H1 (cell line): Measurements from ENCODE around the gene SIRT7.

Experiments
- ASH2L ChIP-seq: fragments of 200-600, 300-600 bp; sonication (generic); IDR thresholded peaks from one replicate; pipeline ENCODE4 v1.7.1; 2017; ENCODE audit warnings: low read length
- CBX5 ChIP-seq: fragments of 300-800, 300-1000 bp; sonication (generic); IDR thresholded peaks from 2 replicates; pipeline ENCODE4 v1.7.1; 2016; ENCODE audit warnings: antibody characterized with exemption, low read length, low read depth
- CEBPB ChIP-seq: IDR thresholded peaks from 2 replicates; pipeline ENCODE4 v1.6.1; 2012; ENCODE audit warnings: low read depth, low read length
- CREB1 ChIP-seq: IDR thresholded peaks from 2 replicates; pipeline ENCODE4 v1.6.1; 2012; ENCODE audit warnings: inconsistent platforms
- EGR1 ChIP-seq: IDR thresholded peaks from 2 replicates; pipeline ENCODE4 v1.6.1; 2011; ENCODE audit warnings: low read depth, low read length, borderline replicate concordance
- EP300 ChIP-seq, 2 experiments: IDR thresholded peaks; 1 replicate in 1 of 2; 2 replicates in 1 of 2; pipeline ENCODE4 v1.6.1; 2011 to 2012; ENCODE audit warnings: low read depth in 2 of 2, low read length in 2 of 2, mild to moderate bottlenecking in 2 of 2, borderline replicate concordance in 1 of 2, inconsistent platforms in 1 of 2, moderate library complexity in 1 of 2
- KDM1A ChIP-seq: fragments of 200-600, 300-600 bp; sonication (generic); IDR thresholded peaks from 2 replicates; pipeline ENCODE4 v1.7.1; 2016; ENCODE audit warnings: mild to moderate bottlenecking, low read length, borderline replicate concordance
- MAFK ChIP-seq: IDR thresholded peaks from 2 replicates; pipeline ENCODE4 v1.6.1; 2012; ENCODE audit warnings: low read depth, mild to moderate bottlenecking, improper control_type of control experiment, low read length
- POLR2A ChIP-seq, 2 experiments: IDR thresholded peaks; 1 replicate in 1 of 2; 2 replicates in 1 of 2; pipeline ENCODE4 v1.6.1; 2011; ENCODE audit warnings: low read depth in 2 of 2, low read length in 2 of 2, mild to moderate bottlenecking in 2 of 2; ENCODE audit errors: control extremely low read depth in 1 of 2
- POLR2AphosphoS5 ChIP-seq: IDR thresholded peaks from 2 replicates; pipeline ENCODE4 v1.6.1; 2011; ENCODE audit warnings: low read depth, low read length
- SUZ12 ChIP-seq: fragments of 200-600 bp; sonication (generic); IDR thresholded peaks from 2 replicates; pipeline ENCODE4 v1.6.1; 2012; ENCODE audit warnings: mild to moderate bottlenecking, inconsistent platforms, low read length, moderate library complexity, mixed read lengths
- YY1 ChIP-seq: IDR thresholded peaks from 2 replicates; pipeline ENCODE4 v1.6.1; 2011; ENCODE audit warnings: low read depth, mild to moderate bottlenecking, low read length
- TF ChIP-seq, protein P1 (sequence below), 3 experiments: IDR thresholded peaks; 1 replicate in 2 of 3; 2 replicates in 1 of 3; pipeline versions ENCODE4 v1.5.1 to v1.6.1; 2011; ENCODE audit warnings: low read length in 3 of 3, mild to moderate bottlenecking in 3 of 3, inconsistent platforms in 2 of 3, low read depth in 1 of 3, moderate library complexity in 1 of 3; ENCODE audit not compliant: insufficient read depth in 1 of 3; ENCODE audit errors: control extremely low read depth in 1 of 3
- TF ChIP-seq, protein P2 (sequence below): IDR thresholded peaks from 2 replicates; pipeline ENCODE4 v1.6.1; 2012; ENCODE audit warnings: inconsistent platforms

DNA sequence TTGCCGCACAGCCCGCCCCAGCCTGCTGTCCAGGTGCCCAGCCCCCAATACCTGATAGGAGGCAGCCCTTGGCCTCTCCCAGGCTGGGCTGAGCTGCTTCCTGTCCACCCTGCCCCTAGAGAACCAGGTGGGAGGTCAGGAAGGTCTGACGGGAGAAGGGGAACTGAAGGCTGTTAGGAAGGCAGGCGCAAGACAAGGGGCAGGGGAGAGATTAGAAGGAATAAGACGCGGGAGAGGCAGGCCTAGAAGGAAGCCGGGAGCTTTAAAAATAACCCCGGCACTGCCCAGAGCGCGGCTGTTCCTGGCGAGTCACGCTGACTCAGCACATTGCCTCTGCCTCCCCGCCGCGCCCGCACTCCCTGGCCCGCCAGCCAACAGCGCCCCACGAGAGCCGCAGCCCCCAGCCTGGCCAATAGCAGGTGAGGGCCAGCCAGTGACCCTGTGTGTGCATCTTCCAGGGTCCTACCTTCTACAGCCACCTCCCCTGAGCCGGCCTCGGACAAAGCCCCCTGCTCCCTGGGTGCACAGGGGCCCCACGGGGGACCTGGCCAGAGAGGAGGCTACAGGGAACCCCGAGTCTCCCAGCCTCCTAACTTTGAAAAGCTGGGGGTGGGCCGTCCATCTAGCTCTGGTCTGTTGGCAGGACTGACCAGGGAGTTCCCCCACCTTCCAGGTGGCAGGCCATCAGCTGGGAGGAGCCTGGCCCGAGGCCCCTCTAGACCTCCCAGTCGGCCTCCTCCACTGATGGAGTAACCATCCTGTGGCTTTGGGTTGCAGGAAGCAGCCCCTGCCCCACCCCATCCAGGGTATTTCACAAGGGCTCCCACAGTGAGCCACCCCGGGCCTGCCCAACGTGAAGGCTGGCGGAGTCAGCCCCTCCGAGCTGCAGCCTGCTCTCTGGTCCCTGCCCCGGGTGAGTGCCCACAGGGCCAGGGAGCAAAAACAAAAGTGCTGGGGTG is 5.6 kb upstream of the SIRT7 start:
- peak in 1 of 2 experiments; percentile 53; a peak in 1 of 3 replicates for TF ChIP-seq POLR2A (IDR thresholded peaks at IDR 0.05; ENCODE audit: control extremely low read depth in 1 of 2, low read depth in 2 of 2, low read length in 2 of 2)
- TF ChIP-seq, protein P1, sequence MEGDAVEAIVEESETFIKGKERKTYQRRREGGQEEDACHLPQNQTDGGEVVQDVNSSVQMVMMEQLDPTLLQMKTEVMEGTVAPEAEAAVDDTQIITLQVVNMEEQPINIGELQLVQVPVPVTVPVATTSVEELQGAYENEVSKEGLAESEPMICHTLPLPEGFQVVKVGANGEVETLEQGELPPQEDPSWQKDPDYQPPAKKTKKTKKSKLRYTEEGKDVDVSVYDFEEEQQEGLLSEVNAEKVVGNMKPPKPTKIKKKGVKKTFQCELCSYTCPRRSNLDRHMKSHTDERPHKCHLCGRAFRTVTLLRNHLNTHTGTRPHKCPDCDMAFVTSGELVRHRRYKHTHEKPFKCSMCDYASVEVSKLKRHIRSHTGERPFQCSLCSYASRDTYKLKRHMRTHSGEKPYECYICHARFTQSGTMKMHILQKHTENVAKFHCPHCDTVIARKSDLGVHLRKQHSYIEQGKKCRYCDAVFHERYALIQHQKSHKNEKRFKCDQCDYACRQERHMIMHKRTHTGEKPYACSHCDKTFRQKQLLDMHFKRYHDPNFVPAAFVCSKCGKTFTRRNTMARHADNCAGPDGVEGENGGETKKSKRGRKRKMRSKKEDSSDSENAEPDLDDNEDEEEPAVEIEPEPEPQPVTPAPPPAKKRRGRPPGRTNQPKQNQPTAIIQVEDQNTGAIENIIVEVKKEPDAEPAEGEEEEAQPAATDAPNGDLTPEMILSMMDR (IDR thresholded peaks at IDR 0.05; ENCODE audit: control extremely low read depth in 1 of 3, insufficient read depth in 1 of 3, low read depth in 1 of 3, low read length in 3 of 3), result no peak
- TF ChIP-seq CBX5, result no peak
- no peak for TF ChIP-seq POLR2AphosphoS5
- TF ChIP-seq EP300 (IDR thresholded peaks at IDR 0.05; ENCODE audit: borderline replicate concordance in 1 of 2, low read depth in 2 of 2, low read length in 2 of 2), result peak in 1 of 2 experiments; percentile 17; a peak in 1 of 3 replicates
- peak; percentile 98 for TF ChIP-seq MAFK
- TF ChIP-seq CEBPB, result no peak
- no peak for TF ChIP-seq SUZ12
- TF ChIP-seq, protein P2, sequence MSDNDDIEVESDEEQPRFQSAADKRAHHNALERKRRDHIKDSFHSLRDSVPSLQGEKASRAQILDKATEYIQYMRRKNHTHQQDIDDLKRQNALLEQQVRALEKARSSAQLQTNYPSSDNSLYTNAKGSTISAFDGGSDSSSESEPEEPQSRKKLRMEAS, result no peak
- TF ChIP-seq ASH2L, result no peak
- no peak for TF ChIP-seq EGR1
- no peak for TF ChIP-seq YY1
- TF ChIP-seq KDM1A, result no peak
- TF ChIP-seq CREB1, result no peak
